Stomach (tissue), 9 donors: ENCODE measurements around the gene ADD2. TPM values are rescaled to one million over a fixed set of nuclear protein-coding genes. Genes with fewer than 3 reads are reported as not detected.

ENCODE experiments used
- DNase-seq, 2 donors: peaks; one replicate each; pipeline versions ENCODE4 v3.0.0 to v3.0.0-alpha.2; 2013 to 2019
- H3K27ac ChIP-seq, 5 donors: fragments of 200-600 bp in 4 of 5; sonication (generic) in 4 of 5; one replicate each; pipeline ENCODE4 v1.5.1; 2013 to 2019; ENCODE audit warnings: mild to moderate bottlenecking in 1 of 5, moderate library complexity in 1 of 5
- H3K27me3 ChIP-seq, 3 donors: fragments of 200-600 bp; sonication (generic); one replicate each; pipeline ENCODE4 v1.5.1; 2017 to 2019; ENCODE audit warnings: mixed run types in 1 of 3
- H3K36me3 ChIP-seq, 4 donors: fragments of 200-600 bp; sonication (generic); 1 replicate in 3 of 4; 2 replicates in 1 of 4; pipeline ENCODE4 v1.5.1; 2016 to 2019
- H3K4me1 ChIP-seq, 4 donors: fragments of 200-600 bp; sonication (generic); one replicate each; pipeline ENCODE4 v1.5.1; 2016 to 2019
- H3K4me3 ChIP-seq, 4 donors: fragments of 200-600 bp; sonication (generic) in 3 of 4; one replicate each; pipeline ENCODE4 v1.5.1; 2016 to 2019; ENCODE audit warnings: mild to moderate bottlenecking in 1 of 4
- H3K9me3 ChIP-seq, 4 donors: fragments of 200-600 bp; sonication (generic); one replicate each; pipeline ENCODE4 v1.5.1; 2016 to 2019
- CTCF ChIP-seq, 7 experiments: fragments of 450-650 bp in 4 of 7; fragments of 200-600 bp in 3 of 7; sonication (generic) in 3 of 7; IDR thresholded peaks; one replicate each; pipeline ENCODE4 v1.5.1; 2016 to 2019; ENCODE audit warnings: antibody characterized with exemption in 7 of 7, control low read depth in 2 of 7, mild to moderate bottlenecking in 1 of 7
- EP300 ChIP-seq: sonication (generic); formaldehyde crosslinking; IDR thresholded peaks from one replicate; pipeline ENCODE4 v1.6.1; 2017; ENCODE audit warnings: antibody characterized with exemption
- POLR2A ChIP-seq, 4 donors: fragments of 450-650 bp; IDR thresholded peaks; one replicate each; pipeline ENCODE4 v1.6.1; 2016; ENCODE audit warnings: antibody characterized with exemption in 4 of 4, control low read depth in 2 of 4, mild to moderate bottlenecking in 1 of 4, moderate library complexity in 1 of 4
- POLR2AphosphoS5 ChIP-seq, 3 donors: sonication (generic); formaldehyde crosslinking; IDR thresholded peaks; one replicate each; pipeline ENCODE4 v1.6.1; 2016; ENCODE audit warnings: antibody characterized with exemption in 3 of 3
- WGBS, 5 donors: extraction: QIAGEN DNeasy Blood & Tissue Kit in 3 of 5; methylation state at CpG; one replicate each; pipeline versions ENCODE4 v1.1.5 to v1.1.7; 2013 to 2018; 5-methylcytosine and 5-hydroxymethylcytosine counted together
- intact Hi-C: fragments of 100-400 bp; cut with DNase I; formaldehyde crosslinking; loops from one replicate; pipeline ENCODE4 v1.15.1; 2023; ENCODE audit warnings: low total_unique reads
- polyA plus RNA-seq, 3 donors: library from polyadenylated mRNA; stranded (reverse); fragments of 200-250 nt; gene quantifications; one replicate each; pipeline ENCODE4 v1.2.3, GENCODE V29; 2013
- total RNA-seq, 5 donors: library from RNA; depleted of rRNA; stranded (reverse); fragments of >200 nt; gene quantifications; one replicate each; pipeline versions ENCODE4 v1.1.0 to v1.2.3, GENCODE V29; 2014 to 2016
- donor health status: healthy with polysubstance abuse.
- donor health status: Bipolar disorder and iron deficiency.
- donor health status: healthy.

Gene ADD2
- total and polyA plus RNA-seq, 8 donors = 0.12 to 5.5 (median 1.5) TPM; not detected in 2

GRCh38 chr2:70691497-70692140, 76.4 kb downstream of the ADD2 start:
- no peak for DNase-seq
- intact Hi-C loops = no loop called here

GRCh38 chr2:70690846-70691245, 77.2 kb downstream of the ADD2 start:
- Histone ChIP-seq H3K27me3 (peaks cover 0 to 14% (median 5%) of the 10 kb centered on the region in 3 donors), H3K9me3 (no peaks in the 10 kb centered on the region), H3K36me3 (no peaks in the 10 kb centered on the region), H3K4me1 (no peaks in the 10 kb centered on the region), H3K4me3 (no peak overlapping the region), H3K27ac (no peak overlapping the region)
- intact Hi-C loops = no loop called here
- DNase-seq = no peak
- TF ChIP-seq CTCF (IDR thresholded peaks at IDR 0.05) (no peak), EP300 (no peak), POLR2AphosphoS5 (IDR thresholded peaks at IDR 0.05) (no peak), POLR2A (IDR thresholded peaks at IDR 0.05) (no peak)
- 69 to 80% (median 73%) methylated on average over 3 of the region's 3 CpGs for WGBS, 5 donors

More at GRCh38 chr2:70691497-70692140, 76.4 kb downstream of the ADD2 start:
- H3K27ac ChIP-seq = no peak overlapping the region
- no peaks in the 10 kb centered on the region for H3K9me3 ChIP-seq
- H3K36me3 ChIP-seq = no peaks in the 10 kb centered on the region
- TF ChIP-seq EP300 (no peak), POLR2A (IDR thresholded peaks at IDR 0.05) (no peak)
- peaks cover 0 to 16% (median 0%) of the 10 kb centered on the region in 3 donors for H3K27me3 ChIP-seq
- no peaks in the 10 kb centered on the region for H3K4me1 ChIP-seq
- H3K4me3 ChIP-seq = no peak overlapping the region
- WGBS, 5 donors = 75 to 83% (median 81%) methylated on average over 8 of the region's 8 CpGs

GRCh38 chr2:70688427-70688826, 79.6 kb downstream of the ADD2 start:
- H3K9me3 ChIP-seq = no peaks in the 10 kb centered on the region
- no peaks in the 10 kb centered on the region for H3K36me3 ChIP-seq
- H3K27ac ChIP-seq = no peak overlapping the region
- no peaks in the 10 kb centered on the region for H3K4me1 ChIP-seq
- DNase-seq = no peak
- TF ChIP-seq POLR2AphosphoS5 (IDR thresholded peaks at IDR 0.05) (no peak), POLR2A (IDR thresholded peaks at IDR 0.05) (no peak), EP300 (no peak), CTCF (IDR thresholded peaks at IDR 0.05) (no peak)
- intact Hi-C loops = no loop called here
- WGBS, 5 donors = 84 to 92% (median 86%) methylated on average over 5 of the region's 5 CpGs
- peaks cover 0 to 12% (median 5%) of the 10 kb centered on the region in 3 donors for H3K27me3 ChIP-seq
- H3K4me3 ChIP-seq = no peak overlapping the region

- no peak for DNase-seq
- Histone ChIP-seq H3K9me3 (no peaks in the 10 kb centered on the region), H3K4me3 (no peak overlapping the region), H3K36me3 (no peaks in the 10 kb centered on the region), H3K27me3 (peaks cover 0 to 15% (median 5%) of the 10 kb centered on the region in 3 donors), H3K27ac (no peak overlapping the region), H3K4me1 (no peaks in the 10 kb centered on the region)
- WGBS, 5 donors = 85 to 93% (median 91%) methylated on average over 4 of the region's 4 CpGs
- intact Hi-C loops = no loop called here
- TF ChIP-seq CTCF (IDR thresholded peaks at IDR 0.05) = no peak
- no peak for TF ChIP-seq POLR2AphosphoS5 (IDR thresholded peaks at IDR 0.05)
Observed at GRCh38 chr2:70687461-70687795, 80.6 kb downstream of the ADD2 start.
